ENCODE data around the gene RABL6. TPM values are rescaled to one million over a fixed set of nuclear protein-coding genes. Genes with fewer than 3 reads are reported as not detected.
A peak's percentile ranks its signal among the peaks of the same experiment; 100 is the strongest.

The RABL6 gene
- total RNA-seq, 2 donors from 2014 or later: 126 to 163 TPM

GRCh38 chr9:136885950-136886578, 78.3 kb downstream of the RABL6 start, which contains the start of gene TRAF2:
Gene TRAF2 (plus strand): TSS chr9:136886516. CDS start chr9:136898741, 12,225 bp downstream.
- Histone ChIP-seq H3K27ac (peak within 1 kb of the TSS; percentile 96), H3K4me3 (peak within 1 kb of the TSS; percentile 99), H3K4me1 (peaks cover 9% of the 10 kb centered on the region), H3K36me3 (no peaks in the 10 kb centered on the region), H3K27me3 (no peaks in the 10 kb centered on the region), H3K9me3 (no peaks in the 10 kb centered on the region), H3K9ac (ENCODE audit: low read depth in 2 of 2, low read length in 2 of 2) (peak within 1 kb of the TSS; percentile 74 to 97)
- TF ChIP-seq, protein P1, sequence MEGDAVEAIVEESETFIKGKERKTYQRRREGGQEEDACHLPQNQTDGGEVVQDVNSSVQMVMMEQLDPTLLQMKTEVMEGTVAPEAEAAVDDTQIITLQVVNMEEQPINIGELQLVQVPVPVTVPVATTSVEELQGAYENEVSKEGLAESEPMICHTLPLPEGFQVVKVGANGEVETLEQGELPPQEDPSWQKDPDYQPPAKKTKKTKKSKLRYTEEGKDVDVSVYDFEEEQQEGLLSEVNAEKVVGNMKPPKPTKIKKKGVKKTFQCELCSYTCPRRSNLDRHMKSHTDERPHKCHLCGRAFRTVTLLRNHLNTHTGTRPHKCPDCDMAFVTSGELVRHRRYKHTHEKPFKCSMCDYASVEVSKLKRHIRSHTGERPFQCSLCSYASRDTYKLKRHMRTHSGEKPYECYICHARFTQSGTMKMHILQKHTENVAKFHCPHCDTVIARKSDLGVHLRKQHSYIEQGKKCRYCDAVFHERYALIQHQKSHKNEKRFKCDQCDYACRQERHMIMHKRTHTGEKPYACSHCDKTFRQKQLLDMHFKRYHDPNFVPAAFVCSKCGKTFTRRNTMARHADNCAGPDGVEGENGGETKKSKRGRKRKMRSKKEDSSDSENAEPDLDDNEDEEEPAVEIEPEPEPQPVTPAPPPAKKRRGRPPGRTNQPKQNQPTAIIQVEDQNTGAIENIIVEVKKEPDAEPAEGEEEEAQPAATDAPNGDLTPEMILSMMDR (IDR thresholded peaks at IDR 0.05): no peak
- peak; percentile 98 for DNase-seq
- intact Hi-C loops (cut with DNase I): loop anchor here (10.0 kb wide), 1 partner anchor 49 kb away; no protein-coding TSS in a partner anchor

DNA sequence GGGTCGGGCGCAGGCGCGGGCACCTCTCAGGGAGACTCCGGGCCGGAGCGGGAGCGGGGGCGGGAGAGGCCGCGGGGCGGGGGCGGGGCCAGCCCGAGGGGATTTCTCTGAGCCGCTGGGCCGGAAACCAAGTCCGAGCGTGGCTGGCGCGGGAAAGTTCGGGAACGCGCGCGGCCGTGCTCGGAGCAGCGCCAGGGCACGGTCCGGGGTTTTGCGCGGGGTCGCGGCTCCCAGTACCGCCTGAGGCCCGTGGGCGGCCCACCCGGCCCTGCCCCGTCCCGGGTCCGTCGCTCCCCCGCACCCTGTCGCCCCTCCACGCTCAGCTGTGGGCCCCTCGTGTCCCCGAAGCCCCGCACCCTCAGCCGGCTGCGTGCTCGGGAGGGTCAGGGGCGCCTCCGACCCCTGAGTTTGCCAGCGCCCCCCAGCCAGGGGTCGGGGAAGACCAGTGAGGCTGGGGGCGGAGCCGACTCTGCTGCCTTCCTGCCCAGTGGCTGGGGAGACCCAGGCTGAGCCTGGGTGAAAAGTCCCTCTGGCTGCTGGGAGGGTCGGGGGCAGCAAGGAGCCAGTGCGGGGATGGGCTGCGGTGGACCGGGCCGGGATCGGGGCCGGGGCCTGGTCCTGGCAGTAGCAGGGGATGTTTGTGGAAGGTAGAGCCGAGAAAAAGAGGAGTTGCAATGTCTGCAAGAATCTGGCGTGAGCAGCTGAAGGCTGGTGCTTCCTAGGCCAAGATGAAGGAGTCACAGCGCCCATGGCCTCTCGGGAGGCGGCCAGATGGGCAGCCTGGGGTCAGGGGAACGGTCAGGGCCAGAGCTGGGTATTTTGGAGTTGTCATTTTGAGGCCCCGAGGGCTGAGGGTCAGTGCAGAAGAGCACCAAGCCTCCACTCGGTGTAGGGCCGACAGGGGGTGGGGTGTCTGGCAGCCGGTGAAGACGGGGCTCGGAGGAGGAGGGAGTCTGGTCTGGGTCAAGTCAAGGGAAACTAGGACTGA, 79.2 kb downstream of the RABL6 start:
- Histone ChIP-seq H3K36me3 (no peaks in the 10 kb centered on the region), H3K4me1 (peaks cover 9% of the 10 kb centered on the region), H3K9ac (ENCODE audit: low read depth in 2 of 2, low read length in 2 of 2) (peak overlapping the region; percentile 74 to 97), H3K27ac (peak overlapping the region; percentile 96), H3K27me3 (no peaks in the 10 kb centered on the region), H3K9me3 (no peaks in the 10 kb centered on the region), H3K4me3 (peak overlapping the region; percentile 99)
- DNase-seq: no peak
- intact Hi-C loops (cut with DNase I): loop anchor here (10.0 kb wide), 1 partner anchor 48 kb away; no protein-coding TSS in a partner anchor
- TF ChIP-seq, protein P1 (IDR thresholded peaks at IDR 0.05): no peak

DNA sequence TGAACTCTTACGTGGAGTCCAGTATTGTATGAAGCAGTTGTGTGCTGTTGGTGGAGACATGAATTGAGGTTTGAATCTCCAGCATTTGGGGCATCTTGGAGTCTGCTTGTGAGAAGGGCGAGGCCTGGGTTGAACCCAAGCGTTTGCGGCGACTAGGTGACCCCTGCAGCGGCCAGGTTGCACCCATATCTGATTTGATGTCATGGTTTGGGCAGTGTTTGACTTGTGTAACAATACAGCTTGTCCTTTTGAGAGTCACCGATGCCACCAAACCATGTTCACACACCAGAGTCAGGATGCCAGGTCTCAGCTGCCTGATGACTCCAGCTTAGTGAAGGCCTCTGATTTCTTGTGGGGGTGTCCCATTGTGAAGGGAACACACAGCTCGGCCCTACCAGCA, 80.7 kb downstream of the RABL6 start:
- no peaks in the 10 kb centered on the region for H3K27me3 ChIP-seq
- H3K4me3 ChIP-seq: no peak overlapping the region
- no peak overlapping the region for H3K9ac ChIP-seq (ENCODE audit: low read depth in 2 of 2, low read length in 2 of 2)
- peaks cover 4% of the 10 kb centered on the region for H3K4me1 ChIP-seq
- intact Hi-C loops (cut with DNase I): loop anchor here (10.0 kb wide), 1 partner anchor 46 kb away; no protein-coding TSS in a partner anchor
- TF ChIP-seq, protein P1 (IDR thresholded peaks at IDR 0.05): no peak
- no peaks in the 10 kb centered on the region for H3K36me3 ChIP-seq
- no peaks in the 10 kb centered on the region for H3K9me3 ChIP-seq
- no peak overlapping the region for H3K27ac ChIP-seq
- no peak for DNase-seq

DNA sequence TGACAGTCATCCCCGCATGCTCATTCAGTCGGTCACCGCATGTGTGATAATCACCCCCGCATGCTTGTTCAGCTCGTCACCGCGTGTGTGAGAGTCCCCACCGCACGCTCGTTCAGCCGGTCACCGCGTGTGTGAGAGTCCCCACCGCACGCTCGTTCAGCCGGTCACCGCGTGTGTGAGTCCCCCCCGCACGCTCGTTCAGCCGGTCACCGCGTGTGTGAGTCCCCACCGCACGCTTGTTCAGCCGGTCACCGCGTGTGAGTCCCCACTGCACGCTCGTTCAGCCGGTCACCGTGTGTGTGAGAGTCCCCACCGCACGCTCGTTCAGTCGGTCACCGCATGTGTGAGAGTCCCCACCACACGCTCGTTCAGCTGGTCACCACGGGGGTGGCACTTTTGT, 82.1 kb downstream of the RABL6 start:
- TF ChIP-seq, protein P1 (IDR thresholded peaks at IDR 0.05): no peak

DNA sequence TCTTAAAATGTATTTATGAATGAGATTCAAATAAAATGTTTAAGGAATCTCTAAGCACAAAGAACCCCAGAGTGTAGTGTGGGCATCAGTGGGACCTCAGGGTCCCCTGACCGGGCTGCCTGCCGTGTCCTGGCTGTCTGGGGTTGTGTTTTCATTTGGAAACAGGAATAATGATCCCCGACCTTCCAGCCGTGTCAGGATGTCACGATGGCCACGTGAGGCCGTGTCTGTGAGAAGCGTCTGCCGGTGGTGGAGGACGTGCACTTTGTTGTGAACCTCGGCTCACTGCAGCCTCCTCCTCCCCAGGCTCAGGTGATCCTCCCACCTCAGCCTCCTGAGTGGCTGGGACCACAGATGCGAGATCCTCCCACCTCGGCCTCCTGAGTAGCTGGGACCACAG, 82.9 kb downstream of the RABL6 start:
- H3K27me3 ChIP-seq: no peaks in the 10 kb centered on the region
- no peak overlapping the region for H3K4me3 ChIP-seq
- H3K36me3 ChIP-seq: no peaks in the 10 kb centered on the region
- H3K9me3 ChIP-seq: no peaks in the 10 kb centered on the region
- TF ChIP-seq, protein P1 (IDR thresholded peaks at IDR 0.05): no peak
- H3K27ac ChIP-seq: no peak overlapping the region
- no peak overlapping the region for H3K9ac ChIP-seq (ENCODE audit: low read depth in 2 of 2, low read length in 2 of 2)
- no peak for DNase-seq
- intact Hi-C loops (cut with DNase I): no loop called here
- H3K4me1 ChIP-seq: no peaks in the 10 kb centered on the region

More for the DNA sequence above, 82.1 kb downstream of the RABL6 start:
- H3K4me3 ChIP-seq: no peak overlapping the region
- H3K36me3 ChIP-seq: no peaks in the 10 kb centered on the region
- no peaks in the 10 kb centered on the region for H3K9me3 ChIP-seq
- no peaks in the 10 kb centered on the region for H3K27me3 ChIP-seq
- H3K27ac ChIP-seq: no peak overlapping the region
- peaks cover 4% of the 10 kb centered on the region for H3K4me1 ChIP-seq
- intact Hi-C loops (cut with DNase I): loop anchor here (10.0 kb wide), 1 partner anchor 45 kb away; no protein-coding TSS in a partner anchor
- H3K9ac ChIP-seq (ENCODE audit: low read depth in 2 of 2, low read length in 2 of 2): no peak overlapping the region
- no peak for DNase-seq
